D721Med (cell line): ENCODE measurements around the gene ANKH.

ENCODE experiments used
- DNase-seq: peaks from one replicate; pipeline ENCODE4 v3.0.0; 2011; ENCODE audit warnings: low spot score; ENCODE audit not compliant: insufficient read length
- FAIRE-seq: peaks from 2 replicates; lab custom pipeline; 2011; peaks lifted over from hg19 to GRCh38; lab: Jason Lieb, UNC
- CTCF ChIP-seq: IDR thresholded peaks from 2 replicates; pipeline ENCODE4 v1.5.1; 2012; ENCODE audit warnings: mild to moderate bottlenecking, control low read depth; ENCODE audit not compliant: insufficient read depth; ENCODE audit errors: missing control alignments

ANKH gene

GRCh38 chr5:14813747-14814146 is 57.8 kb downstream of the ANKH start:
- no peak for FAIRE-seq
- no peak for DNase-seq
- no peak for TF ChIP-seq CTCF

- no peak for FAIRE-seq
- DNase-seq = no peak
- TF ChIP-seq CTCF = no peak
Observed at GRCh38 chr5:14812166-14812565, 59.4 kb downstream of the ANKH start.

- DNase-seq (no peak), FAIRE-seq (no peak)
- TF ChIP-seq CTCF = no peak
Observed at GRCh38 chr5:14810928-14811572, 60.5 kb downstream of the ANKH start.

GRCh38 chr5:14810282-14810681 is 61.3 kb downstream of the ANKH start:
- no peak for TF ChIP-seq CTCF
- DNase-seq = no peak
- FAIRE-seq = no peak

- FAIRE-seq (no peak), DNase-seq (no peak)
- no peak for TF ChIP-seq CTCF
Observed at GRCh38 chr5:14809369-14810155, 62.0 kb downstream of the ANKH start.

- DNase-seq (no peak), FAIRE-seq (no peak)
- no peak for TF ChIP-seq CTCF
Observed at GRCh38 chr5:14807471-14807870, 64.1 kb downstream of the ANKH start.

- FAIRE-seq = no peak
- DNase-seq = no peak
Observed at GRCh38 chr5:14806456-14806855, 65.1 kb downstream of the ANKH start.

More at GRCh38 chr5:14806456-14806855, 65.1 kb downstream of the ANKH start:
- TF ChIP-seq CTCF = no peak
